H9 (cell line): Measurements from ENCODE around the gene SORCS2. TPM values are rescaled to one million over a fixed set of nuclear protein-coding genes. Genes with fewer than 3 reads are reported as not detected.

ENCODE experiments used
- DNase-seq: peaks from one replicate; pipeline ENCODE4 v3.0.0-alpha.2; 2017
- H2AFZ ChIP-seq: one replicate; pipeline ENCODE4 v1.6.1; 2013; ENCODE audit warnings: mild to moderate bottlenecking, low read length, control low read depth, moderate library complexity
- H2AK5ac ChIP-seq: 2 replicates; pipeline ENCODE4 v1.6.1; 2013; ENCODE audit warnings: low read length, control low read depth, mixed read lengths; ENCODE audit not compliant: insufficient read length
- H2BK120ac ChIP-seq: one replicate; pipeline ENCODE4 v1.6.1; 2013; ENCODE audit warnings: low read depth, mild to moderate bottlenecking, low read length, control low read depth, inconsistent platforms; ENCODE audit not compliant: poor library complexity, severe bottlenecking
- H2BK12ac ChIP-seq: 2 replicates; pipeline ENCODE4 v1.6.1; 2013; ENCODE audit warnings: low read length, control low read depth, mixed read lengths, low read depth; ENCODE audit not compliant: insufficient read length
- H2BK15ac ChIP-seq: 2 replicates; pipeline ENCODE4 v1.6.1; 2013; ENCODE audit warnings: low read depth, low read length, control low read depth
- H2BK20ac ChIP-seq: one replicate; pipeline ENCODE4 v1.6.1; 2013; ENCODE audit warnings: low read depth, mild to moderate bottlenecking, low read length, control low read depth, inconsistent platforms; ENCODE audit not compliant: poor library complexity, severe bottlenecking
- H2BK5ac ChIP-seq: 2 replicates; pipeline ENCODE4 v1.6.1; 2013; ENCODE audit warnings: low read length, control low read depth, mixed read lengths; ENCODE audit not compliant: insufficient read length
- H3K14ac ChIP-seq: 2 replicates; pipeline ENCODE4 v1.6.1; 2013; ENCODE audit warnings: low read length, control low read depth; ENCODE audit not compliant: insufficient read depth
- H3K18ac ChIP-seq: 2 replicates; pipeline ENCODE4 v1.6.1; 2013; ENCODE audit warnings: low read depth, mild to moderate bottlenecking, mixed read lengths, low read length, control low read depth; ENCODE audit not compliant: insufficient read length
- H3K23ac ChIP-seq: 2 replicates; pipeline ENCODE4 v1.6.1; 2013; ENCODE audit warnings: low read length, control low read depth, mixed read lengths, low read depth; ENCODE audit not compliant: insufficient read length
- H3K23me2 ChIP-seq: 2 replicates; pipeline ENCODE4 v1.6.1; 2013; ENCODE audit warnings: low read depth, mild to moderate bottlenecking, mixed read lengths, low read length, control low read depth; ENCODE audit not compliant: insufficient read length, poor library complexity, severe bottlenecking
- H3K27ac ChIP-seq: 2 replicates; pipeline ENCODE4 v1.5.1; 2013; ENCODE audit warnings: low read length, control low read depth, mixed read lengths, low read depth; ENCODE audit not compliant: insufficient read length
- H3K27me3 ChIP-seq: 2 replicates; pipeline ENCODE4 v1.6.1; 2013; ENCODE audit warnings: low read length, control low read depth, inconsistent platforms; ENCODE audit not compliant: insufficient read depth
- H3K4ac ChIP-seq: 2 replicates; pipeline ENCODE4 v1.6.1; 2013; ENCODE audit warnings: low read depth, mild to moderate bottlenecking, control low read depth, inconsistent platforms, low read length, moderate library complexity
- H3K4me1 ChIP-seq: 2 replicates; pipeline ENCODE4 v1.6.1; 2013; ENCODE audit warnings: low read length, control low read depth, inconsistent platforms; ENCODE audit not compliant: insufficient read depth
- H3K4me2 ChIP-seq: 2 replicates; pipeline ENCODE4 v1.6.1; 2013; ENCODE audit warnings: low read length, control low read depth, mixed read lengths; ENCODE audit not compliant: insufficient read length, insufficient read depth
- H3K56ac ChIP-seq: 2 replicates; pipeline ENCODE4 v1.6.1; 2013; ENCODE audit warnings: low read depth, mild to moderate bottlenecking, mixed read lengths, low read length, control low read depth; ENCODE audit not compliant: insufficient read length
- H3K79me1 ChIP-seq: 2 replicates; pipeline ENCODE4 v1.6.1; 2013; ENCODE audit warnings: low read depth, mild to moderate bottlenecking, moderate library complexity, low read length, control low read depth, inconsistent platforms; ENCODE audit not compliant: insufficient read depth, poor library complexity, severe bottlenecking
- H3K79me2 ChIP-seq: 2 replicates; pipeline ENCODE4 v1.6.1; 2013; ENCODE audit warnings: low read length, control low read depth, inconsistent platforms; ENCODE audit not compliant: insufficient read depth
- H3K9ac ChIP-seq: 2 replicates; pipeline ENCODE4 v1.6.1; 2013; ENCODE audit warnings: low read length, control low read depth, mixed read lengths; ENCODE audit not compliant: insufficient read length; ENCODE audit errors: extremely low read depth
- H3K9me3 ChIP-seq: one replicate; pipeline ENCODE4 v1.6.1; 2013; ENCODE audit warnings: low read depth, low read length, inconsistent platforms; ENCODE audit not compliant: control insufficient read depth
- H3T11ph ChIP-seq: one replicate; pipeline ENCODE4 v1.6.1; 2013; ENCODE audit warnings: mild to moderate bottlenecking, low read length, control low read depth, inconsistent platforms
- H4K20me1 ChIP-seq: one replicate; pipeline ENCODE4 v1.6.1; 2013; ENCODE audit not compliant: control insufficient read depth, insufficient read length, insufficient read depth
- H4K5ac ChIP-seq: 2 replicates; pipeline ENCODE4 v1.6.1; 2013; ENCODE audit warnings: low read depth, mild to moderate bottlenecking, mixed read lengths, low read length, control low read depth; ENCODE audit not compliant: insufficient read length
- H4K8ac ChIP-seq: replicated peaks from 2 replicates; pipeline ENCODE4 v1.6.1; 2013; ENCODE audit warnings: low read length, control low read depth, mixed read lengths, low read depth; ENCODE audit not compliant: insufficient read length
- H4K91ac ChIP-seq: 2 replicates; pipeline ENCODE4 v1.6.1; 2013; ENCODE audit warnings: low read depth, mild to moderate bottlenecking, moderate library complexity, mixed read lengths, low read length, control low read depth; ENCODE audit not compliant: insufficient read length
- H3K27ac Mint-ChIP-seq, 3 experiments: 2 replicates in 2 of 3; 3 replicates in 1 of 3; pipeline ENCODE4 v1.8.0; 2020 to 2021; ENCODE audit warnings: mixed read lengths in 3 of 3, mild to moderate bottlenecking in 1 of 3, moderate library complexity in 1 of 3
- H3K27me3 Mint-ChIP-seq: 2 replicates; pipeline ENCODE4 v1.8.0; 2021; ENCODE audit warnings: low read depth, mild to moderate bottlenecking, moderate library complexity, mixed read lengths
- H3K36me3 Mint-ChIP-seq, 3 experiments: 2 replicates in 2 of 3; 3 replicates in 1 of 3; pipeline ENCODE4 v1.8.0; 2020 to 2021; ENCODE audit warnings: low read depth in 3 of 3, mixed read lengths in 3 of 3; ENCODE audit not compliant: insufficient read depth in 1 of 3
- H3K4me1 Mint-ChIP-seq, 2 experiments: 2 replicates each; pipeline ENCODE4 v1.8.0; 2020; ENCODE audit warnings: mixed read lengths in 2 of 2
- H3K4me3 Mint-ChIP-seq, 2 experiments: 2 replicates in 1 of 2; 3 replicates in 1 of 2; pipeline ENCODE4 v1.8.0; 2020 to 2021; ENCODE audit warnings: mild to moderate bottlenecking in 2 of 2, mixed read lengths in 2 of 2, moderate library complexity in 1 of 2
- H3K9me3 Mint-ChIP-seq, 2 experiments: 2 replicates in 1 of 2; 3 replicates in 1 of 2; pipeline ENCODE4 v1.8.0; 2020; ENCODE audit warnings: mild to moderate bottlenecking in 2 of 2, mixed read lengths in 2 of 2, moderate library complexity in 1 of 2
- whole genome bisulfite sequencing: extraction: QIAGEN DNeasy Blood & Tissue Kit; methylation state at CpG from one replicate; pipeline ENCODE4 v1.1.7; 2013; ENCODE audit warnings: missing lambda C conversion rate, low lambda C conversion rate, mixed read lengths; ENCODE audit not compliant: insufficient read length; ENCODE audit errors: extremely low coverage; 5-methylcytosine and 5-hydroxymethylcytosine counted together
- total RNA-seq: library from RNA; stranded (reverse); gene quantifications from 2 replicates; pipeline ENCODE4 v1.2.1, GENCODE V29; 2021
- TF ChIP-seq, protein P1 (sequence below): fragments of 200-600 bp; sonication (generic); conservative IDR thresholded peaks from 3 replicates; pipeline ENCODE4 v1.8.0; 2021; ENCODE audit warnings: antibody characterized with exemption, mild to moderate bottlenecking

SORCS2 gene
- total RNA-seq, 1 experiment from 2014 or later, result 0.57 TPM

DNA sequence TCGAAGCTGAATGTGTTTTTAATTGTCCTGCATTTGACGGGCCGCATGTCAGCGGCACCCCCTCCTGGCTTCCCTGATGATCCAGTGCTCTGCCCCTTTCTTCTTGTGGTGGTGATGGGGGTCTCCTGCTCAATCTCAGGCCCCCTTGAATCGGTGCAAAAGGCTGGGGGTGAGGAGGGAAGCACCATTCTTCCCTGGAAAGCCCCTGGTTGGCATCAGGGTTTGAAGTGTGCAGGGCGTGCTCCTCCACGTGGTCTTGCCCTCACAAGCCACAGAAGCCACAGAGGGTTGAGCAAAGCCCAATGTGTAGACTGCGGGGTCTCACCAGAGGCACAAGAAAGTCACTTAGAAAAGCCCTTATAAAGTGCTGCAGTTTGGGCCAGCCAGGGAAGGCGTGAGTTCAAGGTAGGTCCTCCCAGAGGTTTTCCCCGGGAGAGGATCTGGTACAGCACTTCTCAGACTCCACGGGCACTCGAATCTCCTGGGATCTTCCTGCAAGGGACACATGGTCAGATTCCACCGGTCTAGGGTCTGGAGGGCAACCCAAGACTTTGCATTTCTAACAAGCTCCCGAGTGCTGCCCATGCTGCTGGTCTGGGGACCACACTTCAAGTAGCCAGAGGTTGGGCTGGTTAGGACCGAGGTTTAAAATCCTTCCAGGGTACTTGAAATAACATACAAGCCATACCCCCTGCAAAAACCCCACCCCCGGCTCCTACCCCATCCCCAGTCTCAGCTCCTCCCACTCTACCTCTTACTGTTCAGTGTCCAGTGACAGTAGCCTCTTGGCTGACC, 207.3 kb downstream of the SORCS2 start:
- no peak overlapping the region for H2BK20ac ChIP-seq
- TF ChIP-seq, protein P1, sequence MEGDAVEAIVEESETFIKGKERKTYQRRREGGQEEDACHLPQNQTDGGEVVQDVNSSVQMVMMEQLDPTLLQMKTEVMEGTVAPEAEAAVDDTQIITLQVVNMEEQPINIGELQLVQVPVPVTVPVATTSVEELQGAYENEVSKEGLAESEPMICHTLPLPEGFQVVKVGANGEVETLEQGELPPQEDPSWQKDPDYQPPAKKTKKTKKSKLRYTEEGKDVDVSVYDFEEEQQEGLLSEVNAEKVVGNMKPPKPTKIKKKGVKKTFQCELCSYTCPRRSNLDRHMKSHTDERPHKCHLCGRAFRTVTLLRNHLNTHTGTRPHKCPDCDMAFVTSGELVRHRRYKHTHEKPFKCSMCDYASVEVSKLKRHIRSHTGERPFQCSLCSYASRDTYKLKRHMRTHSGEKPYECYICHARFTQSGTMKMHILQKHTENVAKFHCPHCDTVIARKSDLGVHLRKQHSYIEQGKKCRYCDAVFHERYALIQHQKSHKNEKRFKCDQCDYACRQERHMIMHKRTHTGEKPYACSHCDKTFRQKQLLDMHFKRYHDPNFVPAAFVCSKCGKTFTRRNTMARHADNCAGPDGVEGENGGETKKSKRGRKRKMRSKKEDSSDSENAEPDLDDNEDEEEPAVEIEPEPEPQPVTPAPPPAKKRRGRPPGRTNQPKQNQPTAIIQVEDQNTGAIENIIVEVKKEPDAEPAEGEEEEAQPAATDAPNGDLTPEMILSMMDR, result no peak
- no peak overlapping the region for H3K23ac ChIP-seq
- H3K14ac ChIP-seq, result no peak overlapping the region
- no peak overlapping the region for H3K4me2 ChIP-seq
- no peak overlapping the region for H3K56ac ChIP-seq
- no peaks in the 10 kb centered on the region for H3K79me1 ChIP-seq
- no peak overlapping the region for H2AFZ ChIP-seq
- no peaks in the 10 kb centered on the region for H4K20me1 ChIP-seq
- no peaks in the 10 kb centered on the region for H3K23me2 ChIP-seq
- H3K27ac Mint-ChIP-seq, result no peak overlapping the region
- peaks cover 2 to 5% of the 10 kb centered on the region in 2 experiments; a peak in 2 of 4 replicates for H3K4me1 Mint-ChIP-seq
- H4K5ac ChIP-seq, result no peak overlapping the region
- no peaks in the 10 kb centered on the region; the same call in 1 of the 2 replicates for H3K27me3 ChIP-seq
- H3T11ph ChIP-seq, result no peak overlapping the region
- H3K9ac ChIP-seq, result no peak overlapping the region
- no peak overlapping the region for H2BK12ac ChIP-seq
- H2BK5ac ChIP-seq, result no peak overlapping the region
- H3K27ac ChIP-seq, result no peak overlapping the region
- H3K36me3 Mint-ChIP-seq, result no peaks in the 10 kb centered on the region
- peaks cover 47% of the 10 kb centered on the region for H3K27me3 Mint-ChIP-seq
- H3K79me2 ChIP-seq, result no peaks in the 10 kb centered on the region
- H3K9me3 ChIP-seq, result no peaks in the 10 kb centered on the region
- no peak overlapping the region for H2AK5ac ChIP-seq
- H2BK15ac ChIP-seq, result no peak overlapping the region
- H3K9me3 Mint-ChIP-seq, result no peaks in the 10 kb centered on the region; a peak in 2 of 5 replicates
- no peaks in the 10 kb centered on the region for H3K4me1 ChIP-seq
- H3K18ac ChIP-seq, result no peak overlapping the region
- H3K4ac ChIP-seq, result no peak overlapping the region
- H2BK120ac ChIP-seq, result no peak overlapping the region
- H4K8ac ChIP-seq, result no peak overlapping the region
- no CpG with 5 or more reads among the region's 16 CpGs for WGBS
- H3K4me3 Mint-ChIP-seq, result no peak overlapping the region
- DNase-seq, result no peak
- H4K91ac ChIP-seq, result no peak overlapping the region
